Fibroblast of mammary gland (primary cell): ENCODE measurements around the gene PTPRM.
"Not testable (repeated sequence)": the region's sequence is repeated elsewhere in the genome, so short reads cannot be mapped to it uniquely, and the experiment has no call there.

Experiments used
- DNase-seq: peaks from one replicate; pipeline ENCODE4 v3.0.0-alpha.2; 2010; ENCODE audit warnings: low read depth
- H3K4me3 ChIP-seq: 2 replicates; pipeline ENCODE4 v1.5.1; 2011; ENCODE audit warnings: low read depth, mild to moderate bottlenecking, low read length, moderate library complexity; ENCODE audit not compliant: control insufficient read depth
- TF ChIP-seq, protein P1 (sequence below): conservative IDR thresholded peaks from 2 replicates; pipeline ENCODE4 v1.5.1; 2011; ENCODE audit warnings: low read depth, low read length, inconsistent platforms; ENCODE audit not compliant: control insufficient read depth, insufficient read depth

PTPRM gene

DNA sequence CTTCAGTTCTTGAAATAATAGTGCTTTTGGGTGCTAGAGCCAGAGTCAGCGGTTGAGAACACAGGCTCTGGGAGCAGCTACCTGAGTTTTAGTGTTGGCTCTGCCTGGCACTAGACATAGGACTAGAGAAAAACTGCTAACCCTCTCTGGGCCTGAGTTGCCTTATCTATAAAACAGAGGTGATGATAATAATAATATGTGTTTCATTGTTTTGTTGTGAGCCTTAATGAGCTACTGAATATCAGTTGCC, 391.7 kb downstream of the PTPRM start:
- no peak for DNase-seq
- TF ChIP-seq, protein P1, sequence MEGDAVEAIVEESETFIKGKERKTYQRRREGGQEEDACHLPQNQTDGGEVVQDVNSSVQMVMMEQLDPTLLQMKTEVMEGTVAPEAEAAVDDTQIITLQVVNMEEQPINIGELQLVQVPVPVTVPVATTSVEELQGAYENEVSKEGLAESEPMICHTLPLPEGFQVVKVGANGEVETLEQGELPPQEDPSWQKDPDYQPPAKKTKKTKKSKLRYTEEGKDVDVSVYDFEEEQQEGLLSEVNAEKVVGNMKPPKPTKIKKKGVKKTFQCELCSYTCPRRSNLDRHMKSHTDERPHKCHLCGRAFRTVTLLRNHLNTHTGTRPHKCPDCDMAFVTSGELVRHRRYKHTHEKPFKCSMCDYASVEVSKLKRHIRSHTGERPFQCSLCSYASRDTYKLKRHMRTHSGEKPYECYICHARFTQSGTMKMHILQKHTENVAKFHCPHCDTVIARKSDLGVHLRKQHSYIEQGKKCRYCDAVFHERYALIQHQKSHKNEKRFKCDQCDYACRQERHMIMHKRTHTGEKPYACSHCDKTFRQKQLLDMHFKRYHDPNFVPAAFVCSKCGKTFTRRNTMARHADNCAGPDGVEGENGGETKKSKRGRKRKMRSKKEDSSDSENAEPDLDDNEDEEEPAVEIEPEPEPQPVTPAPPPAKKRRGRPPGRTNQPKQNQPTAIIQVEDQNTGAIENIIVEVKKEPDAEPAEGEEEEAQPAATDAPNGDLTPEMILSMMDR: no peak
- no peak overlapping the region for H3K4me3 ChIP-seq

DNA sequence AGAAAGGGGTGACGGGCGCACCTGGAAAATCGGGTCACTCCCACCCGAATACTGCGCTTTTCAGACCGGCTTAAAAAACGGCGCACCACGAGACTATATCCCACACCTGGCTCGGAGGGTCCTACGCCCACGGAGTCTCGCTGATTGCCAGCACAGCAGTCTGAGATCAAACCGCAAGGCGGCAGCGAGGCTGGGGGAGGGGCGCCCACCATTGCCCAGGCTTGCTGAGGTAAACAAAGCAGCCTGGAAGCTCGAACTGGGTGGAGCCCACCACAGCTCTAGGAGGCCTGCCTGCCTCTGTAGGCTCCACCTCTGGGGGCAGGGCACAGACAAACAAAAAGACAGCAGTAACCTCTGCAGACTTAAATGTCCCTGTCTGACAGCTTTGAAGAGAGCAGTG, 399.6 kb downstream of the PTPRM start:
- DNase-seq: not testable (repeated sequence)

DNA sequence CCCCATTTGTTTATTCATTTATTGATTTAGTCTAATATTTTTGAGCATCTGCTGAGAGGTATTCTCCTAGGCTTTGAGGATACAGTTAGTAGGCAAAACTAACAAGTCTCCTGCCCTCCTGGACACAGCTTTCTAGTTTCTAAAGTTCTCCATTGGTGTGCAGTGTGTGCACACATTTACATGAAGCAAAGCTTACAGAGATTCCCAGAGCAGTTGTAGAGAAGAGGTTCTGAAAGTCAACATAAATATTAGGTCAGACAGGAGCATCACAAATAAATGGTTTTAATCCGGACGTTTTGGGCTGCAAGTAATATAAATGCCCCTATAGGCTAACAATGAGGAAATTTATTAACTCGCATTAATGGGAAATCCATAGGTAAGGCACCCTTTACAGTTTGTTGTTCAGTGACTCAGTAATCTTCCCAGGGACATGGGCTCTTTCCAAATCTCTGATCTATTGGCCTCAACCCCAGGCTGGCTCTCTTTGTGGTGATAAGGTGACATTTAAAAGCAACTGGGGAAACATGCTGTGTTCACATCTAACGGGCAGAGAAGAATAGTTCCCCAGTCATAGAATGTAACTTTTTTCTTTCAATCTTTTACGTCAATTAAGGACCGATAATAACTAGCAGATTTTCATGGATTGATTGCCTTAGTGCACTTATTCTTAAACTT, 407.2 kb downstream of the PTPRM start:
- TF ChIP-seq, protein P1: no peak
- no peak for DNase-seq
- H3K4me3 ChIP-seq: no peak overlapping the region

More for the DNA sequence above, 399.6 kb downstream of the PTPRM start:
- H3K4me3 ChIP-seq: not testable (repeated sequence)

- no peak overlapping the region for H3K4me3 ChIP-seq
- no peak for DNase-seq
- TF ChIP-seq, protein P1: no peak
Measured at GRCh38 chr18:7977897-7978296, 410.8 kb downstream of the PTPRM start.

DNA sequence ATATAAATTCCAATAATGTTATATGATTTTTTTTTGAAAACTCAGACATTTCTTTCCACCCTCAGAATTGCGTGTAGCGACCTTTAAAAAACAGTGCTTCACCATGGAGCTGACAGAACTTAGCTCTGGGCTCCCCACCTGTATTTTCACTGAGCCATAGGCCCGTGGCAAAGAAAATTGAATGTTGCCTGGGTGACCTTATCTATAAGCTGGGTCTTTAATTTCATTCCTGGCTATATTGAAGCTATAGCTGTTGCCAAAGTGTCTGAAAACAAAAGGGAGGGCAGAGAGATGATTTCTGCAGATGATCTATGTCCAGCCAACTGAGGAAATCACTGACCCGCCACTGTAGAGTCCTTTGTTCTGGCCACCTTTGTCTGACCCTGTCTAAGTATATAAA, 411.7 kb downstream of the PTPRM start:
- no peak for DNase-seq
- no peak overlapping the region for H3K4me3 ChIP-seq
- TF ChIP-seq, protein P1: no peak

GRCh38 chr18:7979714-7980113, 412.6 kb downstream of the PTPRM start:
- DNase-seq: no peak
- H3K4me3 ChIP-seq: no peak overlapping the region
- TF ChIP-seq, protein P1: no peak

DNA sequence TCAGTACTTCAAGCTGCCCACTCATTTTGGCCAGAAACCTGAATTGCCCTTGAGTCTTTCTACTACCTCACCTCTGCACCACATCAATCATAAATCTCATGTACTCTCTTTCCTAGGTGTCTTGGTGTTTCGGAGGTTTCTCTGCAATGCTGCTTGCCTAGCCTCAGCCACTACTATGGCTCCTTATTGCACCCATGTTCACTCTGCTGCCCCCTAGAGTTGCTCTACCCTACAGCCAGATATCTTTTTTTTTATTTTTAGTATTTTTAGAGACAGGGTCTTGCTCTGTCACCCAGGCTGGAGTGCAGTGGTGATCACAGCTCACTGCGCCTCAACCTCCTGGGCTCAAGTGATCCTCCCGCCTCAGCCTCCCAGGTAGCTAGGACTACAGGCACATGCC, 413.0 kb downstream of the PTPRM start:
- no peak overlapping the region for H3K4me3 ChIP-seq
- TF ChIP-seq, protein P1: no peak
- DNase-seq: no peak
